NCI-H1105 treated with DMSO at 0.1 percent for 48 hours (cell line): ENCODE measurements around the gene KPTN.
"Not testable (repeated sequence)": the region's sequence is repeated elsewhere in the genome, so short reads cannot be mapped to it uniquely, and the experiment has no call there.

Source experiments
- DNase-seq: peaks from one replicate; lab custom pipeline; 2025; lab: John Stamatoyannopoulos, UW

Gene KPTN

DNA sequence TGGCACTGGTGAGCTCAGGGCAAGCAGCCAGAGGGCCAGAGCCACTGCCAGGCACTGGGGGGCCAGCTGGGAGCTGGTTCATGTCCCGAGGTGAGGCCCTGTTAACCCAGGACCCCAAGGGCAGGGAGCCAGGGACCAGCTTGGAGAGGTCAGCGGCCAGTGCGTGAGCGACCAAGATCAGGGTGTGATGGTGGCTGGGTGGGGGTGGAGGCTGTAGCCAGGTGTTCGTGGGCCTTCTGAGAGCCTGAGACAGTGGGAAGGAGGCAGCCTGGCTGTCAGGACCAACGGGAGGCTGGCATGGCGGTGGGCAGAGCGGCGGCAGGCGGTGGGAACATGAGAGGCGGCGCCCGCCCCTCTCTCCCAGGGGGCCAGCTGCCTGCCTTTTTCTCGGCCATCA lies 8.1 kb upstream of the KPTN start:
- DNase-seq, result no peak

DNA sequence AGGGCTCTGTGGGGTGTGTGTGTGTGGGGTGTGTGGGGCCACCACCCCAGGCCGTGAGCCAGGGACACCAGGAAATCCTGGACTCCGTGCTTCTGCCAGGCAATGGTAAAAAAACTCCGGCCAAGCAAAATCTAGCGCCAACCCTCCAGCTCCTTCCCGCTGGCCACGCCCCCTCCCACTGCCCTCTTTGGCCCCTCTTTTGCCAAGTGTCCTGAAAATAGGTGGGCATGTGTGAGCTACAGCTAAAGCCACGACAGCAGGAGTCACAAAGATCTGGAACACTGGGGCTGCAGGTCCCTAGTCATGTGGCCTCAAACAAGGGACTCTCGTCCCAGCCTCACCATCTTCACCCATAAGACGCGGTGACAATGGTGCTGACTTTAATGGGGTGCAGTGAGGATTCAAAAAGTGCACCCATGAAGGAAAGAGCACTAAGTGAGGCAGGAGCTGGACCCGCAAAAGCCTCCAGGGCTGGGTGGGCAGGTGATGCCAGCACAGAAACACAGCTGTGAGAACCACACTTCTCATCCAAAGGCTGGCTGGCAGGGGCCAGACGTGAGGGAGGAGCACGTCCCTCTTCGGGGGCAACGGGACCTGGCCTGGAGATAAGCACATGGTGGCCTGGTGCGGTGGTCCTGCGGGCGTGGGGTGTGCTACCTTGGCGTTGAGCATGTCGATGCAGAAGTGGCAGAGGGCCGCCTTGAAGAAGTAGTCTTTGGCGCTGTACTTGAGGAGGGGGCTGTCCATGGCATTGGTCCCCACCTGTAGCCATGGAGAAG lies 7.5 kb upstream of the KPTN start:
- DNase-seq, result no peak

DNA sequence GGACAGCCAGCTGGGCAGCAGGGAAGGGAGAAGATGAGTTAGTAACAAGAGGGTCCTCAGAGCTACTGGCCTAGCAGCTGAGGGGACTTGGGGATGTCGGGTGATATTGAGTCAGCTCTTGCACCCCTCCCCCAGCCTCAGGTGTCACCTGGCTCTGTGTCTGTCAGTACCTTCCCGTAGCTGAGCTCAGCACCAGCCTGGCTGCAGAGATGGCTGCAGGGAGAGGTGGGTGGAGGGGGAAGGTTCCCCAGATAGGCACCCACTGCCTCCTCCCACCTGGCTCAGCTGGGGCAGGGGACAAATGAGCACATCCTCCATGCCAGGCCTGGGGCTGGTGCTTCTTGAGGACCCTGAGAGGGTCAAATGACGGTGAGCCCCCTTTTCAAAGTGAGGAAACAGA lies 6.8 kb upstream of the KPTN start:
- DNase-seq, result no peak

DNA sequence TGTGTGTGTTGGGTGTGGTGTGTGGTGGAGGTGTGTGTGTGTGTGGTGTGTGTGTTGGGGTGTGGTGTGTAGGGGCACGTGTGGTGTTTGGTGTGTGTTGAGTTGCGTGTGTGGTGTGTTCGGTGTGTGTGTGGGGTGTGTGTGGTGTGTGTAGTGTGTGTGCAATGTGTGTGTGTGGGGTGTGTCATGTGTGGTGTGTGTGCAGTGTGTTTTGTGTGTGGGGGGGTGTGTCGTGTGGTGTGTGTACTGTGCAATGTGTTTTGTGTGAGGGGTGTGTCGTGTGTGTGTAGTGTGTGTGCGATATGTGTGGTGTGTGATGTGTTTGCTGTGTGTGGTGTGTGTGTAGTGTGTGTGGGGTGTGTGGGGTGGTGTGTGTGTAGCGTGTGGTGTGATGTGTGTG lies 6.0 kb upstream of the KPTN start:
- no peak for DNase-seq

DNA sequence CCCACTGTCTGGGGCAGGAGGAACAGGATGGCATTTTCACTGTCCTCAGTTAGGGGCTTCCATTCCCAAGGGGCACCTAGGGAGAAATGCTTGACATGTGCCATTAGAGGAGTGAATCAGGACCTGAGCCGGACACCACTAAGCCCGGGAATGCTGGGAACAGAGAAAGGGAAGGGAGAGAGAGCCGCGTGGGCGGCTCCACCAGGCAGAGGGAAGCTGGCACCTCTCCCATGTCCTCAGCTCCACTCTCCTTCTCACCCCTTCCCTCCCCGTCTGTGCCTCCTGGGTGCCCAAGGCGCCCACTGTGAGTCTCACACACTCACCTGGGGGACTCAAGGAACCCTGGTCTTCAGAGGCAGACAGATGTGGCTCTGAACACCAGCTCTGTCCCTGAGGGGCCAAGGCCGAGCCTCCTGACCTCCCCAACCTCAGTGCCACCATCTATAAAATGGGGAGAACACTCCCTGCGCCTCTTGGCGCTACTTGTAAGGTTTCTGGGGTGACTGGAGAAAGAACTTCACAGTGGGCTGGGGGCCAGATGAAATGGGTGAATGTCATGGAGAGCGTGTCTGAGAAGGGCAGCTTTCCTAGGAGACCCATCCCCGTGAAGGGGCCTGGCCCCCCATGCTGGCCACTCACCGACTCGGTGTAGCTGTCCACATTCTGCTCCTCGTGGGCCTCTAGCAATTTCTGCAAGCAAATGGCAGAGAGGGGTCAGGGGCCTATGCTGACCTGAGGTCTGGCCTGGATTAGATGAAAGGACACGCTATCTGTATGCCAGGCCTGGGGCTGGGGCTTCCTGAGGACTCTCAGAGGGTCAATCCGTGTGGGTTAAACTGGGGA lies 5.3 kb upstream of the KPTN start:
- DNase-seq, result no peak

DNA sequence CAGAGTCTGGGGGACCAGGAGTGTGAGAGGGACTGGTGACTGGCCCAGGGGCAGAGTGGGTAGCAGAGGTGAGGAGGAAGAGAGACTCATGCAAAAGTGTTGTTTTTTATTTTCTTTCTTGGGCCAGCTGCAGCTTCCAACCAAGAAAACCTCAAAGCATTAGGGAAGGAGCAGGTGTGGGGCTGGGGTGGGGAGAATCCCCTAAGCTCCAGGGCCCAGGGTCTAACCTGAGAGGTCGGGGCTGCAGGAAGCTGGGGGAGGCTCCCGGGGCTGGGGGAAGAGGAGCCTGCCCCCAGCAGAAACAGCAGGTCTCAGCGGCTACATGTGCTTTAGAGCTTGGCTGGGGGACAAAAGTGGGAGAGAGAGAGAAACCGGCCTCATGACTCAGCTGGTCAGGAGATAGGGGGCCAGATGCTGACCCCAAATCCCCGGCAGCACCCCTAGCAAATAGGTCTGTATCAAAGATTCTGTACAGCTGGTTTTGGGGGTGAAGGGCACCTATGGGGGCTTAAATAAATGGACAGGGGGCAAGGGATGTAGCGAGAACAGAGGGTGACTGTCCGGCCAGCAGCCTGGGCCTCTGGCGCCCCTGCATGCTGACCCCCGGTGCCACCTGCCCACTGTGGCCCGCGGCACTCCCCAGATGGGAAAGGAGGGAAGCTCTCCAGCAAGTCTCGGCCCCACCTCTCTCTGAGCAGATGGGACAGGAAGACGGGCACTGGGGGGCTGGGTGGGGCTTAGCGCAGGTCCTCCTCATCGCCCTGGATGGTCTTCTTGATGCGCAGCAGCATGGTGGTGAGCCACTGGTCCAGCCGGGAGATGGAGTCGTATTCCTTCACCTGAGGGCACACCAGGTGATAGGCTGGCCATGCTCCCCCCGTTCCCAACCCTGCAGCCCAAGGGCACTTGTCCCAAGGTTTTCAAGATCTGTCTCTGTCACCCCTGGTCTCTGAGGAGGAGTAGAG lies 3.8 kb upstream of the KPTN start:
- DNase-seq, result no peak

DNA sequence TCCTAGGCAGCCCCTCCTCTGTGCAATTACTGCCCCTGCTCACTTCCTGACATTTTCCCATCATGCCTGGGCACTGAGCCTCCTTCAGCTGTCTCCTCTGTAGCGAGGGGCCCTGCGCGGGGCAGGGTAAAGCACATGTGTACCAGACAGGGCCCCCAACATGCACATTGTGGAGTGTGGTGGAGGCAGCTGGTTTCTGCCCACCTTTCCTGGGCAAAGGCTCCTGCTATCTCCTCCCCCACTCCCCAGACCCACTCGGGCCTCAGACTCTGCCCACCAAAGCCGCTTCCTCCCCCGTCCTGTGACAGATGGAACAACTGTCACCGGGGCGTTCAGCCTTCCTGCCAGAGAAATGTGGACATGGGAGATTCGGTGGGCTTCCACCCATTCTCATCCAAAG lies 2.9 kb upstream of the KPTN start:
- no peak for DNase-seq

DNA sequence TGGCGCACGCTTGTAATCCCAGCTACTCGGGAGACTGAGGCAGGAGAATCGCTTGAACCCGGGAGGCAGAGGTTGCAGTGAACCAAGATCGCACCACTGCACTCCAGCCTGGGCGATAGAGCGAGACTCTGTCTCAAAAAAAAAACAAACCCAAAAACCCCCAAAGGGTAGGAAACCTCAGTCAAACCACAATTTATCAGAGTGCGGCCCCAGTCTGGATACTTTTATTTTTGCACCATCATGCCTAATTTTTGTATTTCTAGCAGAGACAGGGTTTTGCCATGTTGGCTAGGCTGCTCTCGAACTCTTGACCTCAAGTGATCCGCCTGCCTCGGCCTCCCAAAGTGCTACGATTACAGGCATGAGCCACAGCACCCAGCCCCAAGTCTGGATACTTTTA lies 2.2 kb upstream of the KPTN start:
- DNase-seq, result not testable (repeated sequence)

DNA sequence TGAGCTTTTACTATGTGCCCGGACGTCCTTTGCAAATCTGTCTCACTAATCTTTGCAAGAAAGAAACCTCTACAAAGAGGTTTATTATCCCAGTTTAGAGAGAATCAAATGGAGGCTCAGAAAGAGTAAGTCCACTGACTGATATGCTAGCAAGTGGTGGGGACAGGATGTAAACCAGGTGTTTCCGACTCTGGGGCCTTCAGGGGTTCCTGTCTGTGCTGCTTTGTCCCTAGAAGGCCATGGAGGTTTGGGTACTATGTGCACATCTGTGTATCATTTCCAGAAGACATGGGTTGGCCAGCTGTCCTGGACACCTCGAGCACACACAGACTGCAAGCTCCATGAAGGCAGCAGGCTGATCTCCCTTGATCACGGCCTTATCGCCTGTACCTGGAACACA lies 1.2 kb upstream of the KPTN start:
- DNase-seq, result no peak

DNA sequence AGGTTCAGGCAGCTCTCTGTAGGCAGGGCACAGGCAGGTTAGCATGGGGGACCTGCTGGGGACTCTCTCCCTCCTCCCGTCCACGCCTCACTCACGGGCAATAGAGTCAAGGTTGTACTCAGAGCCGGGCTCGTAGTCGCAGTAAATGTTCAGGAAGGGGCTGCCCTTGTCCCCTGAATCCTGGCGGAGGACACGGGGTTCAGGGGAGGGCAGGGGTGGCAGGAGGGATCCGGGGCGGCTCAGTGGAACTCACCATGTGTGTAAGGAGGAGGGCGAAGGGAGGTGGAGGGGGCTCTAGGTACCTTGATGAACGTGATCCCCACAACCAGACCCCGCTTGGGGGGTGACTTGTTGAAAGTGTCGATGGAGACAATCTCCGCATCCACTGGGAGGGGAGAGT lies 819 bp downstream of the KPTN start:
- no peak for DNase-seq

DNA sequence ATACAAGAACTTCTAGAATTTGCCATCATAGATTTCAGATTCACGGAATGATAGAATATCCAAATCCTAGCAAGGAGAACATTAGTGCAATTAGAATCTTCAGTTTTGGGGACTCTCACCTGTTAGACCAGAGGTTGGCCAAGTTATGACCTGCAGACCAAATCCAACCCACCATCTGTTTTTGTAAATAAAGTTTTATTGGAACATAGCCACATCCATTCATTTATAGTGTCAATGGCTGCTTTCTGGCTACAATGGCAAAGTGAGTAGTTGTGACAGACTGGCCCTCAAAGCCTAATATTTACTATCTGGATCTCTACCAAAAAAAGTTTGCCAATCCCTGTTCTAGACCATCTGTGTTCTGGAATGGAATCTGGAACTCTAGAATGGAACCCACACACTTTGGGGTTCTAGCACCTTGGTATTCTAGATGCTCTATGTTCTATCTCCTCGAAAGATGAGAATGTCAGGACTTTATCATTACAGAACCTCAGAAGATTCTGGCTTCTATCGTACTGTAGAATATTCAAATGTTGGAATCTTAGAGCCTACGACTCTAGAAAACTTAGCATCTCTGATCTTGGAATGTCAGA lies 2.5 kb downstream of the KPTN start:
- DNase-seq, result no peak

DNA sequence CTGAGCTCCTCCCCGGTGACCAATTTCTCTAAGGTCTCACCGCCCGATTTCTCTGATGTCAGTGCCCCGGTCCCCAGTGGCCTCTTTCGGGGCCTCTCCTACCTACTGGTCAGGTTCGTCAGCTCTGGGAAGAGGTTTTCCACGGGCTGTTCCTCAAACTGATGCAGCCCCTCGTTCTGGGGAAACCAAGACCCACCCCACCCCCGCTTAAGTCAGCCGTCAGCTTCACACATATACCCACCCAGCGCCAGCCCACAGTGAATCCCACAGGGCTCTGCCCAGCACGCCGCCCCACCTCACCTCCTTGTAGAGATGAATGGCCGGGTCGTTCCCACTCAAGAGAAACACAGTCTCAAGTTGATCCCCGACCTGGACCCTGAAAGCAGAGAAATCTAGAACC lies 3.4 kb downstream of the KPTN start:
- DNase-seq, result no peak

DNA sequence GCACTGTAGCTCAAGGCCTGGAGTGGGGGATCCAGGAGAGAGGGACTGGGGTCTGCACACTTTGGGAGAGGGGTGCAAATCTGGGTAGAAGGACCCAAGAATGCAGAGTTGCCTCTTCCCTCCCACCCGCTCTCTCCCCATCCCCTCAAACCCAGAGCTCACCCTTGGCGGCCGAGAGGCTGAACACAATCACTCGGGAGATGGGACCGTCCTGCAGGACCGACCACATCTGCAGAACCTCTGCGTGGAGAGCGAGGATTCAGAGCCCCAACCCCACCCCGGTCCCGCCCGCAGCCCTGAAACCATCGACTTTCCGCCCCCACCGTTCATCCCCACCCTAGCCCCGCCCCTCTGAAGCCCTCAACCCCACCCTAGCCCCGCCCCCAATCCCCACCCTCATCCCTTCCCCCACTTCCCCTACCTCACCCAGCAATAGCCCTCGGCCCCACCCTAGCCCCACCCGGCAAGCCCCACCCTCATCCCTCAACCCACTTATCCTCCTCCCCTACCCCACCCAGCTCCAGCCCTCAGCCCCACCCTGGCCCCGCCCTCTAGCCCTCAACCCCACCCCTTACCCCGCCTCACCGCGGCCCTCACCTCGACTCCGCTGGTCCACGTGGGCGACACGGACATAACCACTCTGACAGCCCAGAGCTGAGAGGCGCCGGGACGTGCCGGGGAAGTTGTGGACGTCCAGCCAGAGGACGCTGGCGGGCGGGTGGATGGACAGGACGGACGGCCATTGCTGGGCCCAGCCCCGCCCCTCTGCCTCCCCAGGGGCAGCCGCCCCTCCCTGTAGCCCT lies 4.1 kb downstream of the KPTN start:
- no peak for DNase-seq

DNA sequence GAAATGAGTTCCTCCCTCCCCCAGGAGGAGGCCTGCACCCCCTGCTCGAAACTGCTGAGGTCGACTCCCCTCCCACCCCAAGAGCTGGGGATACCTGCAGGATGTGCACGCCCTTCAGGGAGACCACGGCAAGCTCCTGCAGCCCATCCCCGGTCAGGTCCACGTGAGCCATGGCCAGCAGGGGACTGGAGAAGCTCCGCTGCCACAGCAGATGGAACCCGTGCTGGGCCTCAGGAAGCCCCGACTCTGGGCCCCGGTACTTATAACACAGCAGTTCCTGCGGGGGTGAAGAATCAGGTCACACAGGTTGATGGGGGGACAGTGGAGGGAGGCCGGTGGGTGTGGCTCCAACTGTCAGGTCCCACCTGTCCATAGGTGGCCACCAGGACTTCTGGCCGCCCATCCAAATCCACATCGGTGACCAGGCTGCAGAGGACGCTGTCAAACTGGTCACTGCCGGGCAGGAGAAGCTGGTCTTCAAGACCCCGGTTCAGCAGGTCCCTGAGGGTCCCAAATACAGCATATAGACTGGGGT lies 7.5 kb downstream of the KPTN start:
- no peak for DNase-seq

DNA sequence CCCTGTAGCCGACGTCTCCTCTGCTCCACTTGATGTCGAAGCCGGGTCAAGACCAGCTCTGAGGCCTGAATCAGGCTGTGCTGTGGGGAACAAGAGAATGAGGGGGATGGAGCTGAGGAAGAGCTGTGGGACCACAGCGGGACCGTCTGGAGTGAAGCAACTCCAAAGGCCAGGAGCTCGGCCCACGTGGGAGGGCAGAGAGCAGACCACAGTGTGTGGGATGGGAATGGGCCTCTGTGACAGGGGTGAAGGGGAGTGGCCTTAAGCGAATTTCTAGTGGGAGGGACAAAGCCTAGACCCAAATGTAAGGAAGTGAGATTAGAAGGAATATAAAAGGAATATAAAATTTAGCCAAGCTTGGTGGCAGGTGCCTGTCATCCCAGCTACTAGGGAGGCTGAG lies 8.6 kb downstream of the KPTN start:
- DNase-seq, result no peak

DNA sequence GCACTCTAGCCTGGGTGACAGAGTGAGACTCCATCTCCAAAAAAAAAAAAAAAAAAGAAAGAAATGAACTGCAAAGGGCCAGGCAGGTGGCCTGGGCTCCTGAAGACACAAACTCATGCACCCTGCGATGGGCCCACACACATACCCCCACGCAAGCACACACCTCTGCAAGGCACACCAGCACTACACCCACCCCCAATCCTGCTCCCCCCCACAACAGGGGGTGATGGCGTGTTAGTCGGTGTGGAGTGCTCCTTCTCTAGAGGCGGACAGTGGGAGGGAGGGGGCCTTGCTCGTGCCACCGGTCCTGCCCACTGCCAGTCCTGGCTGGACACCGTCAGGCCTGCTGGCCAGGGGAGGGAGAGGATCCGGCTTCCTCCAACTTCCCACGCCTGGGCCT lies 10.7 kb downstream of the KPTN start:
- DNase-seq, result no peak

DNA sequence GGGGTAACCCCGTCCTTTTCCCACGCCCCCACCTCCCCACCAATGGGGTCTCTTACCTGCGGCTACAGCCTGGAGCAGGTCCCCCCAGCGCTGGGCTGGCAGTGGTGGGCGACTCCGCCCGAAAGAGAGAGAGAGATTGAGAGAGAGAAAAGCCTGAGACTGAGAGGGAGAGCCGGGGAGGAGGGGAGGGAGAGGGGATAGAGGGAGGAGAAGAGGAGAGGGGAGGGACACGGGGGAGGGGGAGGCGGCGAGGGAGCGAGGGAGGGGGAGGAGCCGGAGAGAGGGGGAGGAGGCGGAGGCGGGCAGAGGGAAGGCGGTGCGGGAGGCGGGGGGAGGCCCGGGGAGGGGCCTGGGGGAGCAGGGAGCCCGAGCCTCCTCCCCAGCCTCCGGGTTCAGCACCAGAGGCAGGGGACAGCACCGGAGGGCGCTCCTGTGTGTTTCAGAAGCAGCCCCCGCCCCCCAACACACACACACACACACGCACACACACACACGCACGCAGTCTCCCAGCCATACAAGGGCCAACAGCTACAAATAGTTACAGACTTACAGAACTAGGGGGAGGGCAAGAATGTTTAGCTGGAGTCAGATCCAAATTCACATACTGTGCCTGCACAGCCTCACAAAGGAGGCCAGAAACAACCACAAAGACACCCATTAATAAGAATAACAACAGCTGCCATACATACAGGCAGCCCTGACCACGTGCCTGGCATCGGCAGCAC lies 12.1 kb downstream of the KPTN start, which contains the start of gene SLC8A2:
Gene SLC8A2, minus strand, starts transcription at position 161 of the 725 bp plus-strand sequence. CDS start 5,490 bp downstream, outside the sequence.
- DNase-seq, result peak; percentile 73

DNA sequence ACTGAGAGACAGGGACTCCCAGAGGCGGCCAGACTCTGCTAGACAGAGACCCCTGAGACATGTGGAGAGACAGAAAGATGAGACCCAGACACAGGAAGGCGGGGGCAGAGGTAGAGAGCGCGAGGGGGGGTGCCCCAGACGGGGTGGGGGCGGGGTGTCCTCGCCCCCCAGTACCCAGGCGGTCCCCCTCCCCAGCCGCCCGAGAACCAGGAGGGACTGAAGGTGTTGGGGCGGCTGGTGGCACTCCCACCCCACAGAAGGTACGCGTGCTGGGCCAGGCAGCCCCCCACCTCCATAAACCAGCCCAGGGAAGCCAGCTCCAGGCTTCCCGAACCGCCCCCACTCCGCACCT lies 12.7 kb downstream of the KPTN start:
- no peak for DNase-seq

DNA sequence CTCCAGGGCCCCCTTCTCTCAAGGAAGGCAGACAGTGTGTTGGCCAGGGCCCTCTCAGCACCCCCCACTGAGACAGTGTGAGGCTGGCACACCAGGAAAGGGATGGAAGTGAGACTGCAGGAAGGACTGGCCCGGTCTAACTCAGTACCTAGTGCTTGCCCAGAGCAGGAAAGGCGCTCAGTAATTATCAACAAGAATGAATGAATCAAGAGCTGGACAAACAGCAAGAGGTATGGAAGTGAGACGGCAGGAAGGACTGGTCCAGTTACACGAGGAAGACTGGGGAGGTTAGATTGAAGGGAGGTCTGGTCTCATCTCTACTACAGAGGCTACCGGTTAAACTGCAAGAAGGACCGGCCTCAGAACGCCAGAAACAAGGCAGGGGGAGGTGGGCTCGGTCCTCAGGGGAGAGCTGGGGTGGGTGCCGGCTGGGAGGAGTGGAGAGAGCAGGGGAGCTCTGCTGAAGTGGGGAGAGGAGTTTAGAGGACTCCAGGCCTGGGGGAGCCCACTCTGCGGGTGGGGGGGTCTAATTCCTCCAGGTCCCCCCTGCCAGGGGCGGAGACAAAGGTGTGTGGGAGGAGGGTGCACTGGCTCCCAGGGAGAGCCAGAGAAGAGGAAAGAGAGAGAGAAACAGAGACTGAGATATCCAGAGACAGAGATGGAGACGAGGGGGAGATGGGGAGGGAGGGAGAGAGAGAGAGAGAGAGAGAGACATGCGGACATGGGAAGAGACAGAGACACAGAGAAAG lies 13.4 kb downstream of the KPTN start:
- peak; percentile 17 for DNase-seq
